ENCODE data around the gene SLC16A9. TPM values are rescaled to one million over a fixed set of nuclear protein-coding genes. Genes with fewer than 3 reads are reported as not detected.

The SLC16A9 gene
- total RNA-seq, 1 donor from 2014 or later: 1.5 TPM

GRCh38 chr10:59631882-59632807, 77.5 kb downstream of the SLC16A9 start:
- DNase-seq (ENCODE audit: extremely low read depth, low read depth, low spot score): no peak

GRCh38 chr10:59631237-59631636, 78.4 kb downstream of the SLC16A9 start:
- no peak for DNase-seq (ENCODE audit: extremely low read depth, low read depth, low spot score)

GRCh38 chr10:59628965-59629364, 80.7 kb downstream of the SLC16A9 start:
- DNase-seq (ENCODE audit: extremely low read depth, low read depth, low spot score): no peak

- DNase-seq (ENCODE audit: extremely low read depth, low read depth, low spot score): no peak
Observed at GRCh38 chr10:59628456-59628855, 81.2 kb downstream of the SLC16A9 start.

- DNase-seq (ENCODE audit: extremely low read depth, low read depth, low spot score): no peak
Observed at GRCh38 chr10:59627366-59628018, 82.2 kb downstream of the SLC16A9 start.

- no peak for DNase-seq (ENCODE audit: extremely low read depth, low read depth, low spot score)
Observed at GRCh38 chr10:59626523-59626869, 83.2 kb downstream of the SLC16A9 start.

GRCh38 chr10:59625721-59626522, 83.7 kb downstream of the SLC16A9 start:
- peak; percentile 27 for DNase-seq (ENCODE audit: extremely low read depth, low read depth, low spot score)

GRCh38 chr10:59624951-59625350, 84.7 kb downstream of the SLC16A9 start:
- no peak for DNase-seq (ENCODE audit: extremely low read depth, low read depth, low spot score)

- DNase-seq (ENCODE audit: extremely low read depth, low read depth, low spot score): no peak
Observed at GRCh38 chr10:59624136-59624535, 85.5 kb downstream of the SLC16A9 start.

GRCh38 chr10:59623133-59624121, 86.2 kb downstream of the SLC16A9 start:
- no peak for DNase-seq (ENCODE audit: extremely low read depth, low read depth, low spot score)

- peak; percentile 66 for DNase-seq (ENCODE audit: extremely low read depth, low read depth, low spot score)
Observed at GRCh38 chr10:59622320-59623132, 87.1 kb downstream of the SLC16A9 start.

- no peak for DNase-seq (ENCODE audit: extremely low read depth, low read depth, low spot score)
Observed at GRCh38 chr10:59621771-59622170, 87.9 kb downstream of the SLC16A9 start.

- no peak for DNase-seq (ENCODE audit: extremely low read depth, low read depth, low spot score)
Observed at GRCh38 chr10:59618666-59619065, 91.0 kb downstream of the SLC16A9 start.

GRCh38 chr10:59617996-59618395, 91.7 kb downstream of the SLC16A9 start:
- no peak for DNase-seq (ENCODE audit: extremely low read depth, low read depth, low spot score)

GRCh38 chr10:59611048-59611447, 98.6 kb downstream of the SLC16A9 start:
- DNase-seq (ENCODE audit: extremely low read depth, low read depth, low spot score): no peak

GRCh38 chr10:59607970-59608369, 101.7 kb downstream of the SLC16A9 start:
- DNase-seq (ENCODE audit: extremely low read depth, low read depth, low spot score): no peak

GRCh38 chr10:59606551-59606961, 103.1 kb downstream of the SLC16A9 start:
- no peak for DNase-seq (ENCODE audit: extremely low read depth, low read depth, low spot score)

- no peak for DNase-seq (ENCODE audit: extremely low read depth, low read depth, low spot score)
Observed at GRCh38 chr10:59601985-59602384, 107.7 kb downstream of the SLC16A9 start.
